Skeletal muscle tissue (tissue), 4 donors: ENCODE measurements around the gene UBE2L5. TPM values are rescaled to one million over a fixed set of nuclear protein-coding genes. Genes with fewer than 3 reads are reported as not detected.
A peak's percentile ranks its signal among the peaks of the same experiment; 100 is the strongest.

Experiments
- H3K27ac ChIP-seq: one replicate; pipeline ENCODE4 v1.7.0; 2013; ENCODE audit warnings: mild to moderate bottlenecking, low read depth, low read length, inconsistent platforms
- H3K27me3 ChIP-seq, 3 donors: one replicate each; pipeline ENCODE4 v1.7.0; 2013; ENCODE audit warnings: low read length in 3 of 3; ENCODE audit not compliant: control insufficient read depth in 3 of 3, insufficient read depth in 3 of 3
- H3K36me3 ChIP-seq, 3 donors: one replicate each; pipeline ENCODE4 v1.7.0; 2013; ENCODE audit warnings: low read length in 3 of 3; ENCODE audit not compliant: control insufficient read depth in 3 of 3, insufficient read depth in 3 of 3
- H3K4me1 ChIP-seq, 3 donors: one replicate each; pipeline ENCODE4 v1.7.0; 2013; ENCODE audit warnings: low read length in 3 of 3, mild to moderate bottlenecking in 3 of 3; ENCODE audit not compliant: control insufficient read depth in 3 of 3, insufficient read depth in 3 of 3
- H3K4me3 ChIP-seq, 3 donors: one replicate each; pipeline ENCODE4 v1.7.0; 2013; ENCODE audit warnings: low read length in 3 of 3
- H3K9ac ChIP-seq, 3 donors: one replicate each; pipeline ENCODE4 v1.7.0; 2013; ENCODE audit warnings: low read length in 3 of 3, mild to moderate bottlenecking in 3 of 3, moderate library complexity in 2 of 3, low read depth in 1 of 3
- H3K9me3 ChIP-seq, 3 donors: one replicate each; pipeline ENCODE4 v1.7.0; 2013; ENCODE audit warnings: low read length in 3 of 3; ENCODE audit not compliant: control insufficient read depth in 3 of 3
- total RNA-seq: library from RNA; depleted of rRNA; stranded (reverse); fragments of >200 nt; gene quantifications from one replicate; pipeline ENCODE4 v1.2.3, GENCODE V29; 2014
- donor health status: Osteomylitis.

UBE2L5 gene
- total RNA-seq, 1 donor from 2014 or later, result not detected

DNA sequence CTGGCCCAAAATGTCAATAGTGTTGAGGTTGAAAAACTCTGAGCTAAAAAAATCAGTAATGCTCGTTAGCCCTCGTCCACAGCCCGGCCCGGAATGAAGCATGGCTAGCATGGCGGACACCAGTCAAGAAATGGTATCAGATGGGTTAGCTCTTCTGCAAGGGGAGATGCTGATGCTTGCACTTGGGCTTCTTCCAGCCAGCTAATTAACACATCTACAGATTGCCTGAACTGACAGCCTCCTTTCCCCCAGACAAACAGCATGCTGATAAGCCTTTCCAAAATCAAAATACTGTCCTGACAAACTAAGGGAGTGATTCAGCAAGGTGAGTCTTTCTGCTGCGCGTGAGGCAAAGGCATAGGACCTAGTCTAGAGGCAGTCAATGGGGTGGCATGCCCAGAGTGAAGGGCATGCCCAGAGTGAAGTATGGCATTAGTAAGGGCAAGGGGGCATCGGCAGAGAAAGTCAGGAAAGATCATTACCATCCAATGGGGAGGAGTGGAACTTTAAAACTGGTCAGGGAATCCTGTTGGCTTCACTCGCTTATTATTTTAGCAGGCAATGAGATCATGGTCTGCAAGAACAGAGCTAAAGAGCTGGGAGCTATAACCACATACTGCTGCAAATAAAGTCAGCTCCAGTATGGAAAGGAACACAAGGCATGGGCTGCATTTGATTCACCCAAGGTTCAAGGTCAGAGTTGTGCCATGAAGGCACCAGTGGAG, 30.2 kb upstream of the UBE2L5 start:
- H3K36me3 ChIP-seq, result no peaks in the 10 kb centered on the region
- peaks cover 0 to 5% (median 0%) of the 10 kb centered on the region in 3 donors for H3K4me1 ChIP-seq
- no peaks in the 10 kb centered on the region for H3K9me3 ChIP-seq
- H3K27ac ChIP-seq, result no peak overlapping the region
- no peak overlapping the region for H3K9ac ChIP-seq
- H3K27me3 ChIP-seq, result no peaks in the 10 kb centered on the region
- no peak overlapping the region for H3K4me3 ChIP-seq

DNA sequence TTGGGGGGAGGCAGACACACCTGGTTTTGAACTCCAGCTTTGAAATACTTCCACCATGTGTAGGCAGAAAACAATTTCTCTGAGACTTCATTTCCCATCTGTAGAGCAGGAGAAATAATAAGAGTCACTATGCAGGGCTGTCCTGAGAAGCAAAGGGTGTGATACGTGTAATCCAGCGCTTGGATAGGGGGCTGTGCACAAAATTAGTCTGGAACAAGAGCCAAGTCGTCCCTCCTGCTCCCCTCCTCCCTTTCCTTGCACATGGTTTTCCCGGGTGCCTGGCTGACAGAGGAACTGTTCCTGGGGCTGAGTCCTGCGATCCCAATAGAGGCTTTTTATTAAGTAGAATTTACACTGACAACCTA, 29.6 kb upstream of the UBE2L5 start:
- H3K9ac ChIP-seq, result no peak overlapping the region
- H3K4me3 ChIP-seq, result no peak overlapping the region
- no peaks in the 10 kb centered on the region for H3K36me3 ChIP-seq
- no peak overlapping the region for H3K27ac ChIP-seq
- no peaks in the 10 kb centered on the region for H3K9me3 ChIP-seq
- no peaks in the 10 kb centered on the region for H3K27me3 ChIP-seq
- H3K4me1 ChIP-seq, result peaks cover 0 to 5% (median 0%) of the 10 kb centered on the region in 3 donors

DNA sequence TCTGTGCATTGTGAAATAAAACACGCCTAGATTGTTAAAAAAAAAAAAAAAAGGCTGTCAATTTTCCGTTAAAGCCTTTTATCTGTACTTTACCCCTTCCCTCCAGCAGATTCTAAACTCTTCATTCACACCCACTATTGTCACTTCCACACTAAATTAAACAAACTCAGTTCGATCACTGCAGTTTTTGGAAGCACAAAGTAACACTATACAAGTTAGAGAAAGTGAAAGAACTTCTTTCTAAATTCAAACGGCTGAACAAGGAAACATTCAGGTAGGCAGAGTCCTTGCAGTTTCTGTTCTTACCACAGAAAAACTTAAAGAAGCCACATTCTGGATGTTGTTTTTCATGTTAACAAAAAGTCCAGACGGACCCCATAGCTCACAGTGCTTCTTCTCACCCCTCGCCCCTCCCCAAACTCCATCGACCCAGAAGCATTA, 27.5 kb upstream of the UBE2L5 start:
- peak overlapping the region; percentile 78 to 84 (median 83) for H3K4me3 ChIP-seq
- peak overlapping the region; percentile 80 to 85 (median 85) for H3K9ac ChIP-seq
- H3K27ac ChIP-seq, result peak overlapping the region; percentile 78
- H3K36me3 ChIP-seq, result no peaks in the 10 kb centered on the region
- H3K27me3 ChIP-seq, result no peaks in the 10 kb centered on the region
- H3K4me1 ChIP-seq, result peaks cover 0 to 5% (median 0%) of the 10 kb centered on the region in 3 donors
- no peaks in the 10 kb centered on the region for H3K9me3 ChIP-seq

DNA sequence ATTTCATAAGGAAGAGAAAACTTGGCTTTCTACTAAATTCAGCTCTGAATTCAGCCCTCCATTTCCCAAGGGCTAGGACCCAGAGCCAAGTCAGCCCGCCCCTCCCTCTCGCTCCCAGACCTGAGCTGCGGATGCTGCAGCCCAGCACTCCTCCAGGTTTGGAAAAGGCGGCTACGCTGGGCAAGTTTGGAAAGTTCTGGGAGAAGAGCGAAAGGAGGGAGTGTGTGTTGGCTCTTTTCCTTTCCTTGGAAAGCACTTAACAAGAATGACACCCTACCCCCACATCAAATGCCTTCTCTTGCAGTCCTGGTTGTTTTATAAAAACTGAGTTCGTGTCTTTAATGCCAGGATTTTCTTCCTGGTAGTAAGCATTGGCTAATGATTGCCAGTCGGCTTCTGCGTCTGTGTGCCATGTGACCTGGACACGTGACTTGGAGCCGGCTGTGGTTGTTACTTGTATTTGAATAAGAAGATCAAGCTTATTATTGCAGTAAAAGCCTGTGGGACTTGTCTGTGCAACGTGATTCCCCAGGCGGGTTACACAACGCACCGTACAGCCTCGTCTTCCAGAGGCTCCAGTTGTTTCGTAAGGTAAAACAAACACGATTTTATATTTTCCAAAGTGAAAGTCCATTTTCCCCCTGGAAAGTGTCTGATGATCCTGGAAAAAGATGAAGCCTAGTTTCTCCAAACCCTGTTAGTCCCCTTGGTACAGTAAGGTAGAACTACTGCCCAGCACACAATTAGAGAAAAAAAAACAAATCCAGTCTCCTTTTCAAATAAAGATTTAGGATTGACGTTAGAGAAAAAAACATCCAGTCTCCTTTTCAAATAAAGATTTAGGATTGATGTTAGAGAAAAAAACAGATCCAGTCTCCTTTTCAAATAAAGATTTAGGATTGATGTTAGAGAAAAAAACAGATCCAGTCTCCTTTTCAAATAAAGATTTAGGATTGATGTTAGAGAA, 26.8 kb upstream of the UBE2L5 start:
- no peaks in the 10 kb centered on the region for H3K27me3 ChIP-seq
- peaks cover 0 to 4% (median 0%) of the 10 kb centered on the region in 3 donors for H3K4me1 ChIP-seq
- H3K27ac ChIP-seq, result peak overlapping the region; percentile 78
- H3K36me3 ChIP-seq, result no peaks in the 10 kb centered on the region
- H3K4me3 ChIP-seq, result peak overlapping the region; percentile 78 to 84 (median 83)
- H3K9me3 ChIP-seq, result no peaks in the 10 kb centered on the region
- peak overlapping the region; percentile 80 to 85 (median 85) for H3K9ac ChIP-seq

DNA sequence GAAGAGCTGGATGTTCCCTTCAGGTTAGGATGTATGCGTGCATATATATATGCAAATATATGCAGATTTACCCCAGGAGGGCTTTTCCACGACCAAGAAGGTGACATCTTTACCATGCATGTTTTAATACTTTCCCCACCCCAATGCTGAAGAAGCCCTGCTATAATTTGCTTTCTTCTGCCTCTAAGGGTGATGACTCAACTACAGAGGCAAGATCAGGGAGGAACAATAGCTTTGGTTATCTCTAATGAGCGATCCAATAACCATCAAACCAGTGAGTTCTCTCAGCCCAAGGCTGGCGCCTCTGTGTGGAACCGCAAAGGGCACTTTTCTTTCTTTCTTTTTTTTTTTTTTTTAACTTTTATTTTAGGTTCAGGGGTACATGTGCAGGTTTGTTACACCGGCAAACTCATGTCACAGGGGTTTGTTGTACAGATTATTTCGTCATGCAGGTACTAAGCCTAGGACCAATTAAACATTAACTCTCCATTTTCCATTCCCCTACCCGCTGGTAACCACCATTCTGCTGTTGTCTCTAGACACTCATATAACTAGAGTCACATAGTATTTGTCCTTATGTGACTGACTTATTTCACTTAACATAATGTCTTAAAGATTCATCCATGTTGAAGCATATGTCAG, 25.7 kb upstream of the UBE2L5 start:
- Histone ChIP-seq H3K4me1 (peaks cover 0 to 4% (median 0%) of the 10 kb centered on the region in 3 donors), H3K36me3 (no peaks in the 10 kb centered on the region), H3K4me3 (no peak overlapping the region), H3K9me3 (no peaks in the 10 kb centered on the region), H3K27me3 (no peaks in the 10 kb centered on the region), H3K9ac (no peak overlapping the region), H3K27ac (peak overlapping the region; percentile 78)

DNA sequence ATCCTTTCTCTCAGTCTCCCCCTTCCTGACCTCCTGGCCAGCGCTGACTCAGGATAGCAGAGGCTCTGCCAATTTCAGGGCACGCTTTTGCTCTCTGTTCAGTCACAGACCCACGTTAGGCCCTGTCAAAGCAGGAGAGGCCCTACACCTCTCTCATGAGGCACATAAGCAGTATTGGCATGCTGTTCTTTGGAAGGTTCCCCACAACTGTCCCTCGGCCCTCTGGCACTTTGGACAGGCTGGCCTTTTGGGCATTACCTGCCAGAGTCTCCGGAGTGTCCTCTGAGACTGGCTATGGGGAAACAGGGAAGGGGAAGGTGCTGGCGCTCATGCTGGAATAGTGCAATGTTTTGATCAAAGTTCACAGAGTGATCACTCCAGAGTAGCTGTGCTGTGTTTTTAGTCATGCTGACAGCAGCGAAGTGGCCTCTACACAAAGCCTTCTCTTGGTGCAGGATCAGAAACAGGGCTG, 23.7 kb upstream of the UBE2L5 start:
- Histone ChIP-seq H3K27ac (no peak overlapping the region), H3K27me3 (no peaks in the 10 kb centered on the region), H3K36me3 (no peaks in the 10 kb centered on the region), H3K4me1 (peaks cover 0 to 4% (median 0%) of the 10 kb centered on the region in 3 donors), H3K4me3 (no peak overlapping the region), H3K9ac (no peak overlapping the region), H3K9me3 (no peaks in the 10 kb centered on the region)

DNA sequence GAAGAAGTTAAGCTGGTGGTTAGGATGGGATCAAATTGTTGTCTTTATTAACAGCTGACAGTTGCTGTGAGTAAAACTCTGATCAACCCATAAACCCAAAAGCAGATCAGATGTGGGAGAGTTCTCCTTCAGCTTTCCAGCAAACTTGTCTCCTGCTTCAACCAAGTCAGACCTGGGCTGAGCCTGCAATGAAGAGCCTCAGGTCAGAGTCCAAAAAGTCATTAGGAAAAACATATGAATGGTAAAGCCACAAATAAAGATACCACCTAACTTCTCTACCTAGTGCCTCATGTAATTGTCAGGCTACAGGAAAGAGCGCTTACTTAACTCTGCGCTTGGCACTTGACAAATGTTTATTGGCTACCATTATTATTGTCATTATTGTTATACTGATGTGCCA, 21.9 kb upstream of the UBE2L5 start:
- no peak overlapping the region for H3K27ac ChIP-seq
- H3K9me3 ChIP-seq, result no peaks in the 10 kb centered on the region
- no peak overlapping the region for H3K4me3 ChIP-seq
- no peaks in the 10 kb centered on the region for H3K36me3 ChIP-seq
- H3K9ac ChIP-seq, result no peak overlapping the region
- no peaks in the 10 kb centered on the region for H3K27me3 ChIP-seq
- peaks cover 0 to 4% (median 0%) of the 10 kb centered on the region in 3 donors for H3K4me1 ChIP-seq

DNA sequence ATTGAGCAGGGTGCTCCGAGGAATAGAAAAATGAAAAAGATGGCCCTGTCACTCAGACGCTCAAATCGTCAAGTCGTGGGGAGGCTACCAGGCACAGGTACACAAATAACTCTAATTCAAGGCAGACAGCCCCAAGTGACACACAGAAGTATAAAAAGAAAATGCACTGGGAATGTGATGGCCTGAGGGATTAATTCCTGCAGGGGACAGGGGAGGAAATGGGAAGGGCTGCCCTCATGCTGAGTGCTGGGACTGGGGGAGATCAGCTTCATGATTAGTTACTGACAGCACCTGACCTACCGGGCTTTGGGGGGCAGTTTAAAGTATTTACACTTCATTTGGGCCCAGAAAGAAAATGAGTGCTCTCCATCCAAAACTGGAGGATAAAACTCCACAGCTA, 20.9 kb upstream of the UBE2L5 start:
- Histone ChIP-seq H3K9ac (no peak overlapping the region), H3K36me3 (no peaks in the 10 kb centered on the region), H3K27ac (no peak overlapping the region), H3K4me1 (peaks cover 0 to 4% (median 0%) of the 10 kb centered on the region in 3 donors), H3K27me3 (no peaks in the 10 kb centered on the region), H3K9me3 (no peaks in the 10 kb centered on the region), H3K4me3 (no peak overlapping the region)

DNA sequence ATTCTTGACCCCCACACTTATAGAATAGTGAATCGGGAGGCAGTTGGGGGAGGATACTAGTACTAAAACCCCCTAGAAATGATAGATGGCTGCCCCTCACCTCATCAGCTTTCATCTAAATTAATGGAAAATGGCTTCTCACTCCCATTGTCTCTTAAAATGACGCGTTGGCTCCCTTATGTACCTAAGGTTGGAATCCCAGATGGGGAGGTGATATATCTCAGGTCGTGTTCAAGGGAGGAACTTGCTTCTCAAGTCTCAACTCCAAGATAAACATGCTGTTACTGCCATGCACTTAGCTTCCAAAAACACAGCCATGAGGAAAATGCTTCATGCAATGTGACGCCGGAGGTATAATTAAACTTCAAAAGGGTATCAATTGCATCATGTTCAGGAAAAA, 18.8 kb upstream of the UBE2L5 start:
- H3K4me1 ChIP-seq, result peaks cover 2 to 4% (median 3%) of the 10 kb centered on the region in 3 donors
- no peaks in the 10 kb centered on the region for H3K27me3 ChIP-seq
- H3K4me3 ChIP-seq, result no peak overlapping the region
- no peak overlapping the region for H3K9ac ChIP-seq
- no peak overlapping the region for H3K27ac ChIP-seq
- no peaks in the 10 kb centered on the region for H3K36me3 ChIP-seq
- H3K9me3 ChIP-seq, result no peaks in the 10 kb centered on the region
